K562 (cell line): ENCODE results near the gene ABT1. TPM values are rescaled to one million over a fixed set of nuclear protein-coding genes. Genes with fewer than 3 reads are reported as not detected.

ENCODE experiments used
- BRD4 ChIP-seq: fragments of 200-600 bp; sonication (generic); IDR thresholded peaks from 2 replicates; pipeline ENCODE4 v1.6.1; 2017; ENCODE audit warnings: inconsistent platforms
- E2F5 ChIP-seq: sonication (generic); formaldehyde crosslinking; IDR thresholded peaks from 2 replicates; pipeline ENCODE4 v1.8.0; 2022; ENCODE audit warnings: mild to moderate bottlenecking, missing genetic modification reagents
- FOXK2 ChIP-seq, 2 experiments: fragments of 450-650 bp; IDR thresholded peaks in 1 of 2; conservative IDR thresholded peaks in 1 of 2; 2 replicates each; pipeline ENCODE4 v1.6.1; 2016; ENCODE audit warnings: low read depth in 2 of 2, mild to moderate bottlenecking in 1 of 2
- FOXM1 ChIP-seq, 2 experiments: fragments of 450-650 bp in 1 of 2; sonication (generic) in 1 of 2; formaldehyde crosslinking in 1 of 2; IDR thresholded peaks; 2 replicates each; pipeline versions ENCODE4 v1.6.1 to v1.9.0; 2017 to 2022; ENCODE audit warnings: low read depth in 2 of 2, mild to moderate bottlenecking in 2 of 2, missing genetic modification reagents in 1 of 2, moderate library complexity in 1 of 2
- GATA2 ChIP-seq: sonication (generic); formaldehyde crosslinking; IDR thresholded peaks from 2 replicates; pipeline ENCODE4 v1.4.0; 2020; ENCODE audit warnings: mild to moderate bottlenecking, missing genetic modification reagents
- HCFC1 ChIP-seq: IDR thresholded peaks from 2 replicates; pipeline ENCODE4 v1.6.1; 2012; ENCODE audit warnings: low read depth, low read length, improper control_type of control experiment
- HDAC8 ChIP-seq: fragments of 450-650 bp; IDR thresholded peaks from 2 replicates; pipeline ENCODE4 v1.6.1; 2016; ENCODE audit warnings: mild to moderate bottlenecking, missing genetic modification characterization, moderate library complexity, missing compliant biosample characterization
- JUN ChIP-seq, 2 experiments: sonication (generic) in 1 of 2; formaldehyde crosslinking in 1 of 2; IDR thresholded peaks; 2 replicates each; pipeline versions ENCODE4 v1.6.1 to v1.8.0; 2012 to 2022; ENCODE audit warnings: borderline replicate concordance in 2 of 2, mild to moderate bottlenecking in 2 of 2, improper control_type of control experiment in 1 of 2, low read depth in 1 of 2, low read length in 1 of 2, missing genetic modification reagents in 1 of 2
- RB1 ChIP-seq: fragments of 450-650 bp; IDR thresholded peaks from 2 replicates; pipeline ENCODE4 v1.6.1; 2017; ENCODE audit warnings: low read depth, mild to moderate bottlenecking
- RBM14 ChIP-seq: fragments of 200-400 bp; formaldehyde crosslinking; IDR thresholded peaks from 2 replicates; pipeline ENCODE4 v1.6.1; 2018; ENCODE audit warnings: low read depth, mild to moderate bottlenecking, low read length, moderate library complexity, borderline replicate concordance; ENCODE audit not compliant: insufficient read depth
- SIN3B ChIP-seq: fragments of 450-650 bp; IDR thresholded peaks from 2 replicates; pipeline ENCODE4 v1.6.1; 2017; ENCODE audit warnings: low read depth, mild to moderate bottlenecking, moderate library complexity
- SMARCC2 ChIP-seq: fragments of 450-650 bp; IDR thresholded peaks from 2 replicates; pipeline ENCODE4 v1.6.1; 2017; ENCODE audit warnings: antibody characterized with exemption, moderate library complexity, mild to moderate bottlenecking, low read depth
- SRSF7 ChIP-seq: fragments of 200-400 bp; formaldehyde crosslinking; optimal IDR thresholded peaks from 2 replicates; pipeline ENCODE3; 2017; ENCODE audit warnings: mild to moderate bottlenecking, low read depth, low read length
- TBL1XR1 ChIP-seq, 2 experiments: IDR thresholded peaks; 2 replicates each; pipeline ENCODE4 v1.6.1; 2012; ENCODE audit warnings: improper control_type of control experiment in 2 of 2, low read length in 2 of 2, mild to moderate bottlenecking in 1 of 2
- TSC22D4 ChIP-seq: fragments of 450-650 bp; IDR thresholded peaks from 2 replicates; pipeline ENCODE4 v1.6.1; 2016; ENCODE audit warnings: missing genetic modification characterization, missing biosample characterization, control low read depth
- ZEB2 ChIP-seq: fragments of 450-650 bp; IDR thresholded peaks from 2 replicates; pipeline ENCODE4 v1.6.1; 2016
- ZFP36 ChIP-seq: fragments of 150-350 bp; IDR thresholded peaks from 2 replicates; pipeline ENCODE4 v1.6.1; 2018; ENCODE audit warnings: low read length, low read depth; ENCODE audit not compliant: partially characterized antibody
- ZHX1 ChIP-seq: fragments of 150-350 bp; conservative IDR thresholded peaks from 2 replicates; pipeline ENCODE4 v1.6.1; 2014; ENCODE audit warnings: low read length
- ZKSCAN1 ChIP-seq: fragments of 150-350 bp; IDR thresholded peaks from 2 replicates; pipeline ENCODE4 v1.6.1; 2016; ENCODE audit warnings: low read depth, low read length
- ZNF23 ChIP-seq: fragments of 250-450 bp; sonication (Bioruptor Pico); IDR thresholded peaks from 2 replicates; pipeline ENCODE4 v1.4.0; 2020; ENCODE audit warnings: mild to moderate bottlenecking
- ZNF282 ChIP-seq: sonication (generic); formaldehyde crosslinking; IDR thresholded peaks from 2 replicates; pipeline ENCODE4 v1.8.1; 2023; ENCODE audit warnings: missing genetic modification reagents
- ZNF408 ChIP-seq: fragments of 250-450 bp; sonication (Bioruptor Pico); IDR thresholded peaks from 2 replicates; pipeline ENCODE4 v1.4.0; 2020; ENCODE audit warnings: low read depth, mild to moderate bottlenecking, moderate library complexity
- ZNF766 ChIP-seq: fragments of 200-800 bp; sonication (Bioruptor generic); conservative IDR thresholded peaks from 2 replicates; pipeline ENCODE4 v1.6.1; 2016; ENCODE audit warnings: missing genetic modification characterization, missing compliant biosample characterization
- polyA plus RNA-seq, 8 experiments: library from polyadenylated mRNA; depleted of rRNA in 4 of 8; stranded (reverse) in 5 of 8; unstranded in 3 of 8; fragments of >200 nt; fragmentation: Nextera tagmentation in 2 of 8; fragmentation: Illumina TruSeq in 1 of 8; extraction: Ambion mirVana in 2 of 8; extraction: Trizol in 1 of 8; gene quantifications; 2 replicates each; pipeline versions ENCODE4 v1.2.1 to v1.2.3, GENCODE V29; 2011 to 2014; ENCODE audit warnings: inconsistent platforms in 1 of 8, missing spikeins in 1 of 8
- total RNA-seq, 7 experiments: library from RNA; depleted of rRNA in 6 of 7; stranded (reverse); fragments of >200 nt in 6 of 7; fragmentation: Illumina TruSeq in 2 of 7; extraction: Trizol in 2 of 7; gene quantifications; 2 replicates each; pipeline versions ENCODE4 v1.2.1 to v1.2.3, GENCODE V29; 2011 to 2021; ENCODE audit warnings: low replicate concordance in 1 of 7
- TF ChIP-seq, protein P1 (sequence below): sonication (generic); formaldehyde crosslinking; IDR thresholded peaks from 2 replicates; pipeline ENCODE4 v1.8.0; 2022; ENCODE audit warnings: missing genetic modification reagents, mild to moderate bottlenecking, moderate library complexity, borderline replicate concordance

ABT1 gene
- total and polyA plus RNA-seq, 9 of the 15 experiments (the other 6 are each of a cell fraction or from before 2014, with no cell fraction given) = 8.8 to 52.7 (median 40.7) TPM

- TF ChIP-seq E2F5 (no peak), ZFP36 (peak; percentile 48), TSC22D4 (tag) (no peak), ZKSCAN1 (peak; percentile 85), HDAC8 (tag) (no peak), FOXK2 (conservative IDR thresholded peaks at IDR 0.05 in 1 of 2, IDR thresholded peaks at IDR 0.05 in 1 of 2; ENCODE audit: low read depth in 2 of 2) (peak in 1 of 2 experiments; percentile 64; a peak in 1 of 4 replicates), FOXM1 (IDR thresholded peaks at IDR 0.05; ENCODE audit: low read depth) (no peak), FOXM1 (CRISPR knock-in tag; IDR thresholded peaks at IDR 0.05; ENCODE audit: low read depth) (no peak), SMARCC2 (no peak), JUN (IDR thresholded peaks at IDR 0.05; ENCODE audit: borderline replicate concordance, low read depth, low read length) (no peak), JUN (CRISPR knock-in tag; IDR thresholded peaks at IDR 0.05; ENCODE audit: borderline replicate concordance) (no peak), ZNF408 (no peak), ZEB2 (no peak), TBL1XR1 (IDR thresholded peaks at IDR 0.05; ENCODE audit: low read length in 2 of 2) (peak in 1 of 2 experiments; percentile 98; a peak in 3 of 4 replicates), BRD4 (peak; percentile 92; the same call in 1 of the 2 replicates), ZHX1 (peak; percentile 77; the same call in 1 of the 2 replicates), RBM14 (no peak), SRSF7 (no peak), ZNF766 (CRISPR knock-in tag) (peak; percentile 100), HCFC1 (0 out of 2 replicates have a peak, but pooled peaks have one; percentile 3), GATA2 (no peak), ZNF23 (CRISPR knock-in tag) (no peak), ZNF282 (CRISPR knock-in tag) (no peak), RB1 (peak; percentile 69; the same call in 1 of the 2 replicates), SIN3B (peak; percentile 12; the same call in 1 of the 2 replicates)
- TF ChIP-seq, protein P1, sequence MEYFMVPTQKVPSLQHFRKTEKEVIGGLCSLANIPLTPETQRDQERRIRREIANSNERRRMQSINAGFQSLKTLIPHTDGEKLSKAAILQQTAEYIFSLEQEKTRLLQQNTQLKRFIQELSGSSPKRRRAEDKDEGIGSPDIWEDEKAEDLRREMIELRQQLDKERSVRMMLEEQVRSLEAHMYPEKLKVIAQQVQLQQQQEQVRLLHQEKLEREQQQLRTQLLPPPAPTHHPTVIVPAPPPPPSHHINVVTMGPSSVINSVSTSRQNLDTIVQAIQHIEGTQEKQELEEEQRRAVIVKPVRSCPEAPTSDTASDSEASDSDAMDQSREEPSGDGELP = no peak; the same call in 1 of the 2 replicates
Measured at GRCh38 chr6:26553264-26553634, 43.5 kb upstream of the ABT1 start (continued).
